Heart left ventricle (tissue), 16 donors: ENCODE data around the gene PLA2G12B. TPM values are rescaled to one million over a fixed set of nuclear protein-coding genes. Genes with fewer than 3 reads are reported as not detected.

Source experiments
- ATAC-seq, 4 donors: fragments of 200-7000 bp; cut with Tn5 transposase; one replicate each; pipeline ENCODE4 v1.9.1; 2020 to 2022; ENCODE audit warnings: moderate library complexity in 4 of 4, mild to moderate bottlenecking in 3 of 4, moderate number of reproducible peaks in 1 of 4
- DNase-seq, 5 donors: peaks; one replicate each; pipeline ENCODE4 v3.0.0-alpha.2; 2020
- H3K27ac ChIP-seq, 12 donors: fragments of 200-600 bp; sonication (generic) in 4 of 12; one replicate each; pipeline versions ENCODE4 v1.5.0 to v1.8.0; 2016 to 2022; ENCODE audit warnings: mild to moderate bottlenecking in 2 of 12
- H3K27me3 ChIP-seq, 9 donors: fragments of 200-600 bp; sonication (generic) in 2 of 9; one replicate each; pipeline versions ENCODE4 v1.5.1 to v1.8.0; 2016 to 2022; ENCODE audit warnings: mild to moderate bottlenecking in 3 of 9
- H3K36me3 ChIP-seq, 9 donors: fragments of 200-600 bp; sonication (generic) in 2 of 9; one replicate each; pipeline versions ENCODE4 v1.5.0 to v1.8.0; 2018 to 2022; ENCODE audit warnings: mild to moderate bottlenecking in 2 of 9
- H3K4me1 ChIP-seq, 12 donors: fragments of 200-600 bp; sonication (generic) in 4 of 12; one replicate each; pipeline versions ENCODE4 v1.5.0 to v1.8.0; 2016 to 2022; ENCODE audit warnings: mild to moderate bottlenecking in 3 of 12
- H3K4me3 ChIP-seq, 12 donors: fragments of 200-600 bp; sonication (generic) in 4 of 12; one replicate each; pipeline versions ENCODE4 v1.5.0 to v1.8.0; 2017 to 2022; ENCODE audit warnings: mild to moderate bottlenecking in 9 of 12, moderate library complexity in 4 of 12
- H3K9me3 ChIP-seq, 12 donors: fragments of 200-600 bp; sonication (generic) in 4 of 12; one replicate each; pipeline versions ENCODE4 v1.5.0 to v1.8.0; 2016 to 2022; ENCODE audit warnings: mild to moderate bottlenecking in 1 of 12
- CTCF ChIP-seq, 12 donors: fragments of 200-600 bp; sonication (generic) in 4 of 12; IDR thresholded peaks; one replicate each; pipeline versions ENCODE4 v1.5.0 to v1.8.0; 2018 to 2022; ENCODE audit warnings: antibody characterized with exemption in 12 of 12, mild to moderate bottlenecking in 5 of 12
- POLR2A ChIP-seq, 2 donors: fragments of 450-650 bp; IDR thresholded peaks; one replicate each; pipeline ENCODE4 v1.6.1; 2017; ENCODE audit warnings: antibody characterized with exemption in 2 of 2, mild to moderate bottlenecking in 2 of 2, moderate library complexity in 2 of 2
- WGBS, 4 donors: extraction: QIAGEN DNeasy Blood & Tissue Kit in 2 of 4; methylation state at CpG; one replicate each; pipeline versions ENCODE4 v1.1.5 to v1.1.7; 2013 to 2018; 5-methylcytosine and 5-hydroxymethylcytosine counted together
- intact Hi-C, 10 donors: fragments of 100-400 bp; cut with DNase I; formaldehyde crosslinking; loops; one replicate each; pipeline versions ENCODE4 v1.11.1 to v1.14.2; 2022
- polyA plus RNA-seq, 2 donors: library from polyadenylated mRNA; stranded (reverse); fragments of 200-250 nt; gene quantifications; one replicate each; pipeline ENCODE4 v1.2.3, GENCODE V29; 2013
- total RNA-seq, 9 donors: library from RNA; depleted of rRNA in 2 of 9; stranded (reverse); fragments of >200 nt in 2 of 9; fragmentation: NEBNext Ultra II Directional in 3 of 9; extraction: Animal tissue kit (Norgen Biotek cat#: 25700) in 3 of 9; gene quantifications; one replicate each; pipeline versions ENCODE4 v1.1.0 to v1.2.4, GENCODE V29; 2016 to 2023
- donor health status: ischemic (EF 13 %, LVEDD 7.1; RV severe dilation, severe dysfunction).
- donor health status: healthy with polysubstance abuse.
- donor health status: DM: no; HTN: yes; CAD: no.
- donor health status: DM: no; HTN: no; CAD: no.
- donor health status: ischemic (EF 25% LVEDD 6.9; RV normal size, moderate dysfunction).
- donor health status: ischemic (EF 25% LVEDD 5.7; RV mildly dilated, moderate dysfunction).
- donor health status: healthy.
- donor health status: DM: yes; HTN: yes; CAD: no.
- donor health status: ischemic (EF 35%, LVEDD 5.7; RV mildly dilated, moderate dysfunction).
- donor health status: nonischemic (EF 11% LVEDD 7.7; RV severe dilation, severe dysfunction).
- donor health status: DM: yes; HTN: yes; CAD: no.
- donor health status: PGD.
- donor health status: ischemic (EF 29% LVEDD 5.4; RV normal size, mild dysfunction).
- donor health status: nonischemic (EF 23%, LVEDD 6.1; RV moderate dilation, normal function).

The PLA2G12B gene
- total and polyA plus RNA-seq, 11 donors = 0.19 to 0.56 (median 0.23) TPM; not detected in 6

DNA sequence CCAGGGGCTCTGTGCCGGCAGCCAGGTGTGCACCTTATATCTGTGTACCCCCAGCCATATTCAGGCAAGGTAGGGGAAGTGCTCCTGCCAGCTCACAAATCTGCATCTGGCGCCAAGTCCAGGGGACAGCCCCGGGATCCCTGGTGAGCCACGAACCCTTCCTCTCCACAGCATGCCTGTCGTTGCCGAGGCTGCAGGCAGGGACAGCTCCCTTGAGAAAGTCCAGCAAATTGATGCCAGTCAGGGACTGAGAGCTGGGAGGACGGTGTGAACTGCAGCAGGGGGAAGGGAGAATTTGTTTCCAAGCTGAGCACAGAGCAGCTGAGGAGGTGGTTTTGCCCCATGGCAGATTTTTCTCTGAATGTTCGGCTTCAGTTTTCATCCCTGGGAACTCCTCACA, 919 bp downstream of the PLA2G12B start:
- no peak overlapping the region for H3K4me3 ChIP-seq
- TF ChIP-seq POLR2A (IDR thresholded peaks at IDR 0.05) = no peak
- TF ChIP-seq CTCF (IDR thresholded peaks at IDR 0.05) = no peak
- no peak overlapping the region for H3K27ac ChIP-seq
- no peaks in the 10 kb centered on the region for H3K36me3 ChIP-seq
- DNase-seq = peak in 2 of 5 donors; percentile 20 to 33
- H3K27me3 ChIP-seq = no peaks in the 10 kb centered on the region
- peaks cover 0 to 12% (median 0%) of the 10 kb centered on the region in 12 donors for H3K4me1 ChIP-seq
- WGBS, 4 donors = 34 to 39% (median 36%) methylated on average over 8 of the region's 8 CpGs
- intact Hi-C loops = no loop called here
- peak; percentile 63 to 74 (median 68) for ATAC-seq
- H3K9me3 ChIP-seq = no peaks in the 10 kb centered on the region

- intact Hi-C loops = no loop called here
- ATAC-seq (no peak), DNase-seq (no peak)
- H3K27ac ChIP-seq = no peak overlapping the region
- peaks cover 0 to 12% (median 0%) of the 10 kb centered on the region in 12 donors for H3K4me1 ChIP-seq
- no peaks in the 10 kb centered on the region for H3K27me3 ChIP-seq
- 79 to 86% (median 84%) methylated on average over 5 of the region's 5 CpGs for WGBS, 4 donors
- H3K9me3 ChIP-seq = no peaks in the 10 kb centered on the region
- no peak for TF ChIP-seq POLR2A (IDR thresholded peaks at IDR 0.05)
- H3K4me3 ChIP-seq = no peak overlapping the region
- no peaks in the 10 kb centered on the region for H3K36me3 ChIP-seq
These were observed 1.9 kb downstream of the PLA2G12B start for GRCh38 chr10:72952642-72953158.

DNA sequence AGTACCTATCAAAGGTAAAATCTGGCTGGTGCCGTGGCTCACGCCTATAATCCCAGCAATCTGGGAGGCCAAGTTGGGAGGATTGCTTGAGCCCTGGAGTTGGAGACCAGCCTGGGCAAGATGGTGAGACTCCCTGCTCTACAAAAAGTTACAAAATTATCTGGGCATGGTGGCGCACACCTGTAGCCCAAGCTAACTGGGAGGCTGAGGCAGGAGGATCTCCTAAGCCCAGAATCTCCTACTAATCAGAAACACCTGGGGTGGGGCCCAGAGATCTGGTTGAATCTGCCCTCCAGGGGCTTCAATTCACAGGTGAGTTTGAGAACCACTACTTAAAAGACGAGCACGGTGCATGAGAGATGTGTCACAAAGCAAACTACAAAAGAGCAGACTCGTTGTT, 2.4 kb downstream of the PLA2G12B start:
- Histone ChIP-seq H3K4me1 (peaks cover 0 to 12% (median 0%) of the 10 kb centered on the region in 12 donors), H3K36me3 (no peaks in the 10 kb centered on the region), H3K4me3 (no peak overlapping the region), H3K27ac (no peak overlapping the region), H3K9me3 (no peaks in the 10 kb centered on the region), H3K27me3 (no peaks in the 10 kb centered on the region)
- ATAC-seq = no peak
- TF ChIP-seq CTCF (IDR thresholded peaks at IDR 0.05) (no peak), POLR2A (IDR thresholded peaks at IDR 0.05) (no peak)
- DNase-seq = no peak
- intact Hi-C loops = no loop called here
- 84 to 89% (median 85%) methylated on average over 6 of the region's 6 CpGs for WGBS, 4 donors

DNA sequence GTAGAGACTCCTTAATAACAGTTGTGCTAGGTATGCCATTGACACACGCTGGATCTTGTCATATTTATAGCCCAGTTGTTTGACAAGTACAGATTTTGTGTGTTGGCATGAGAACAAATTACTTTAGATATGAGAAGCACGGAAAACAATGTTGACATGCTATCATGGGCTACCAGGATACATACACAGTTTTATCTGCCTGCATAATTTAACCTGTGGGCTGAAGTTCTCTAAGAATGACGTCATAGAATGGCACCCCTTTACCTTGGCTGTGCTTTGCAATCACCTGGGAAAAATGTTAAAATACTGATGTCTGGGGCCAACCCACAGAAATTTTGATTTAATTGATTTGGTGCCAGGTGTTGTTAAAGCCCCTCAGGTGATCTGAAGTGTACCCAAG, 2.8 kb downstream of the PLA2G12B start:
- Histone ChIP-seq H3K36me3 (no peaks in the 10 kb centered on the region), H3K27ac (no peak overlapping the region), H3K9me3 (no peaks in the 10 kb centered on the region), H3K4me3 (no peak overlapping the region), H3K27me3 (no peaks in the 10 kb centered on the region), H3K4me1 (peaks cover 0 to 12% (median 0%) of the 10 kb centered on the region in 12 donors)
- 40 to 58% (median 51%) methylated on average over 3 of the region's 3 CpGs for WGBS, 4 donors
- ATAC-seq (peak in 1 of 4 donors; percentile 42), DNase-seq (no peak)
- intact Hi-C loops = no loop called here
- no peak for TF ChIP-seq POLR2A (IDR thresholded peaks at IDR 0.05)
- TF ChIP-seq CTCF (IDR thresholded peaks at IDR 0.05) = no peak

DNA sequence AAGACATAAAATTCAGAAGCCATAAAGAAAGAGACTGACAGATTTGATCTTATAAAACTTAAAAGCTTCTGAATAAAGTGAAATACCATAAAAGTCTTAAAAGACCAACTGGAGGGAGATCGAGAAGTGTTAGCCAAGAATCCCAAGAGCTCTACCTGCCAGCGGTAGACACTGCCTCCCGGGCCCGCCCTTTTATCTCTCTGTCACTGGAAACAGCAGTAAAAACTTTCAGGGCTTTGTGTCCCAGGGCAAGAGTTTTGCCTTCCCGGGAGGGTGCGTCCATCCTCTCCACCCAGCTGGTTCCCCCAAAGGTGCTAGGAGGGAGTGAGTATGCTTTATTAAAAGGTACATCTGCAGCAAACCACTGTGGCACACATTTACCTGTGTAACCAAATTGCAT, 5.8 kb downstream of the PLA2G12B start:
- Histone ChIP-seq H3K4me1 (peaks cover 0 to 2% (median 0%) of the 10 kb centered on the region in 12 donors), H3K27me3 (no peaks in the 10 kb centered on the region), H3K36me3 (no peaks in the 10 kb centered on the region), H3K27ac (no peak overlapping the region), H3K9me3 (no peaks in the 10 kb centered on the region), H3K4me3 (no peak overlapping the region)
- ATAC-seq (no peak), DNase-seq (no peak)
- intact Hi-C loops = no loop called here
- no peak for TF ChIP-seq CTCF (IDR thresholded peaks at IDR 0.05)
- TF ChIP-seq POLR2A (IDR thresholded peaks at IDR 0.05) = no peak
- WGBS, 4 donors = 65 to 76% (median 71%) methylated on average over 6 of the region's 6 CpGs
